HG02943 (cell line): ENCODE results near the gene LYSMD4.

Experiments used
- ATAC-seq: cut with Tn5 transposase; IDR thresholded peaks from one replicate; pipeline ENCODE4 v1.9.1; 2021; ENCODE audit warnings: mild to moderate bottlenecking, low read depth, moderate library complexity; ENCODE audit not compliant: unreplicated experiment

LYSMD4 gene

DNA sequence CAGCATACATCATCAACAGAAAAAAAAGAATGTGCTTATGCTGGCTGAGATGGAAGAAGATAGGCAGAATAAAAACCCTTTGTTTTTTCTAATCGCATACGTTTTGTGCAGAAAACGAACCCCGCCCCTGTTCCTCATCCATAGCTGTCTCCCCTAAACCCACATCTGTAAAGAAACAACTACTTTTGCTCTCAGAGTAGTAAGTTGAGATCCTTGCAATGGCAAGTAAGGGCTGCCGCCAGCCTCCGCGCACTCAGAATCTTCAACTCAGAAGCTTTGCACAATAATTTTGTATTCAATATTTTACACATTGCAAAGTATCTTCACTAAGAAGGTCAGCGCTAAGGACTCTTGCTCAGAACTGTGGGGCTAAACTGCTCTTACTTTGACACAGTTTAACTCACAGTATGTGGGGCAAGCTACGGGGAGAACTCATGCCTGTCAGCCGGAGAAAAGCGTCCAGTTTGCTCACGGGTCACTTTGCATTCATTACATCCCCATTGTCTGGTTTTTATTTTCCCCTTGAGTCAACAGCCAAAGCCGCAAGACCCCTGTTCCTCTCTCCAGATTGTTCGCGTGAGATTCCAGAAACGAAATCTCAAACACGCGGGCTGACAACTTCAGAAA lies 1.0 kb downstream of the LYSMD4 start:
- ATAC-seq: no peak

GRCh38 chr15:99731336-99732123 lies 1.7 kb downstream of the LYSMD4 start:
- no peak for ATAC-seq

GRCh38 chr15:99729920-99730319 lies 3.3 kb downstream of the LYSMD4 start:
- no peak for ATAC-seq

- no peak for ATAC-seq
These were observed 3.9 kb downstream of the LYSMD4 start for GRCh38 chr15:99729327-99729726.

GRCh38 chr15:99728916-99729315 lies 4.3 kb downstream of the LYSMD4 start:
- ATAC-seq: no peak

- no peak for ATAC-seq
These were observed 5.5 kb downstream of the LYSMD4 start for GRCh38 chr15:99727733-99728132.

- ATAC-seq: no peak
These were observed 5.9 kb downstream of the LYSMD4 start for GRCh38 chr15:99727330-99727729.

DNA sequence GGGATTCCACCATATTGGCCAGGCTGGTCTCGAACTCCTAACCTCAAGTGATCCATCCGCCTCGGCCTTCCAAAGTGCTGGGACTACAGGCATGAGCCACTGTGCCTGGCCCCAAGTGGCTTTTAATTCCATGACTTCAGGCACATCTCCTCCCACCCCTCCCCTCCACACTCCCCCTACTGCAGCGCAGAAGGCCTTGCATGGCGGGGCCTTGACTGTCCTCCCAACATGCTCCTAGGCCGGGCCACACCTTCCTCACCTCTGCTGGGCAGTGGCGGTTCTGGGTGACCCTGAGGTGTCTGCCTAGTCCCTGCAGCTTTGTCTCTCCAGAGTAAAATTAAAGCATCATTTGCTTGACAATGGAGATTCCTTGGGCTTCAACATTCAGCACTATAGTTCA lies 6.9 kb downstream of the LYSMD4 start:
- ATAC-seq: no peak

- ATAC-seq: no peak
These were observed 10.8 kb downstream of the LYSMD4 start for GRCh38 chr15:99722406-99722805.

DNA sequence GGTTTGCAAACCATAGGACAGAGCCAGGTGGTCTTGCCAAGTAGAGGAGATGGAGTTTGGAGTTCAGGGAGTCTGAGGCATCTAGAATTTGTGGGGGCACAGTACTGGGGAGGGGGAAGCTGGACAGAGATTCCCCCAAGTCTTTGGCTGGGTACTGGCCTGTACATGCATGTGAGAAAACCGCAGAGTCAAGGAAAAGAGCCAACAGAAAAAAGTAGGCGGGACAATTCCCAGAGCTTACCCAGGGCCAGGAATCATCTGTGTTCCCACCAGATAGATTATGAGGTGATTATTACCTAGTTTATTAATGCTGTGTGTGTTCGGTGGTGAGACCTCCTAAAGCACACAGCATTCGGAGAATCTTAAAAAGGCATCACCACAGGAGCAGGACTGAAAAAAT lies 11.3 kb downstream of the LYSMD4 start:
- no peak for ATAC-seq

- no peak for ATAC-seq
These were observed 12.0 kb downstream of the LYSMD4 start for GRCh38 chr15:99721104-99721778.

DNA sequence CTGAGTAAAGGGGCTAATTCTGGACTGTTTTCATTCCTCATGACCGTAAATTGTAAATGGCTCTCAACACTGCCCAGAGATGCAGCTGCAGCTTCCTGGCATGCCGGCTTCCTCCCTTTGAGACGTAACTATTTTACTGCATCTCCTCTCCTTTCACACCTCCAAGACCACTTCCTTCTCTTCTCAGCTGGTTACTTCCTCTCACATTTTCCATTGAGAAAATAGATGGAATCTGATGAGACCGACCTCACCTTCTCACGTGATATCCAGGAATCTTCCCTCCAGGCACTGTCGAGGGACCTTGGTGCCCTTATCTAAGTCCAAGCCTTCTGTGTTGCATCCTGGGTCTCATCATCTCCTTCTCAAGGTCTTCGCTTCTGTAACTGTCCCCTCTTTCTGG lies 12.7 kb downstream of the LYSMD4 start:
- no peak for ATAC-seq

- peak; percentile 75 for ATAC-seq
These were observed 14.1 kb downstream of the LYSMD4 start for GRCh38 chr15:99719096-99719541.

- ATAC-seq: no peak
These were observed 14.8 kb downstream of the LYSMD4 start for GRCh38 chr15:99718421-99718820.

DNA sequence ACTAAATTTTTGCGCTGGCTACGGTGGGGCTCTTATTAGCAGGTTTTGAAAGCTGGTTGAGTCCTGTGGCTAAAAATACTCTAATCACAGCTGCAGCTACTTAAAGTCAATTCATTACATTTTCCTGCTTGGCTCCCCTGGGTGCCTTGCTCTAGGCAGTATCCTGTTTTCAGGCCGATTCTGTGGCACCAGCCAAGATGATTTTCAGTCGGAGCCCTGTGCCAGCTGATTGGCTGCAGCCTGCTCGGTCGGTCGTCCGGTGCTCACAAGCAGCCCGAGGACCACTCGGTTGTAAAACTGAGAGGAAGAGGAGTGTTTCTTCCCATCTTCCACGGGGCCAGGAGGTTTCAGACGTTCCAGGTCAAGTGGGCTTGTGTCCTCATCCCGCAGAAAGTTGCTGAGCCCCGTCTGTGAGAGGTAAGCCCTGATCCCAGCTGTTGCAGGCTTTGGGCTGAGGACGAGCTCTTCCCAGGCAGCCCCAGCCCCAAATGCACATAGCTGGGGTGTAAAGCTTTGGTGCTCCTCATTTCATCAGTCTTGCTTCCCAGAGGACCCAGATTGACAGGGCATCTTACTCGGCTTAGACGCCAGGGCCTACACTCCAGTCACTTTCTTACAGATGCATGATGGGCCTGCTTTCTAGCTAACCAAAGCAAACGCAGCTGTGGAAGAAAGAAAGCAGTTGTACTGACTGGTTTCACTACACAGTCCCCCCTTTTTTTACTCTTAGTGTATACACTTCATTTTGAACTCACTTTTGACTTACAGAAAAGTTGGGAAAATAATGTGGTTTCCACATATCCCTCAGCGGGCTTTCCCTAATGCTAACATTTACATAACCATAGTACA lies 15.9 kb downstream of the LYSMD4 start:
- ATAC-seq: no peak

DNA sequence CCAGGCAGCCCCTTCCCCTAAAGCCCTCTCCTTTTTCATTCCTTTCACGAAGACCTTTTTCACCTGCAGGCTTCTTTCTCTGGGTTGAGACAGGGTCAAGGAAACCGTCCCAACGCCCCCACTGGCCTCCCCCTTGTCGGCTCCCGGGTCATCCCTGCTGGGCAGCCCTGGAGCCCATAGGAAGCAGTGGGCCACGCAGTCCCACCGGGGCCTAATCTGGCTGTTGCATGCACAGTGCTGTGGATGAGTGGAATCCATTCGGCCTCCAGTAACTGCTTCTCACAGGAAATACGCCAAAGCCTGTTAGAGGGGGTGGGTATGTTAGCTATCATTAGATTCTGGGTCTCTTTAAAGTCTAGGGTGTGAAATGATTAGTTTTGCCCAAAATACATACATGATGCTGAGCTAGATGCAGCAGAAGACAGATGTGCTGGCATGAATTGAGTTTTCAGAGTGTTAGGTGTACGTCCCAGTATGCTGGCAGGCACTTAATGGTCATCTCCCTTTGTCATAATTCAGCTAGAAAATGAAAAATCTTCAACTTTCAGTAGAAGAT lies 16.6 kb downstream of the LYSMD4 start:
- ATAC-seq: no peak

- ATAC-seq: no peak
These were observed 20.8 kb downstream of the LYSMD4 start for GRCh38 chr15:99712415-99712814.

- no peak for ATAC-seq
These were observed 21.6 kb downstream of the LYSMD4 start for GRCh38 chr15:99711625-99712024.

DNA sequence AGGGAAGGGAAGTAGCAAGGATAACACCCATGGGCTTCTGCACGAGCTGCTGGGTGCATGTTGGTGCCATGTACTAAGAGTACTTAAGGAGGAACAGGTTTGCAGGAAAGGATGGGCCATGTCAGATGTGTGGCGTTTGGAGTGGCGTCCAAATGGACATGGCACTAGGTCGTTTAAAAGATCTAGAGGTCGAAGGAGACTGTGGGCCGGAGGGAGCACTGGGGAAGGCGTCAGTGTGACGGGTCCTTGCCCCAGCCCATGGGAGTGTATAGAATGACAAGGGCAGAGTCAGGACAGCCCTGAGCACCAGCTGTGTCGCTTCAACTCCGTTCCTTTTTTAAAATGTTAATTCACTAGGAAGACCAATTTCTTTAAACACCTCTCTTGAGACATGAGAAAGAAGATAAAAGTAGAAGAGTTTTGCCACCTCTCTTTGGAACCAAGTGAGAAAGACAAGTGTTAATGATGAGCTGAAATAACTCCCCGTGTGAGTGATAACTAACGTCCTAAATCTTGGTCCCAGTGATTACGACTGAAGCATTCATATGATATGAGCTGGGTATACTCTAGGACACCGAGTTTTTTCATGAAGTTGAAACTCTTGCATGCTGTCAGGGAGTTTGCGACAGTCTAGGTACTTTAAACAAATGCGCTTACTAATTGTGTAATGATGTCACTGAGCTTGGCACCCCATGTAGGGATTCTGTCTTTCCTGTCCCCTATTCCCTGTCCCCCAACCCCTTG lies 23.8 kb downstream of the LYSMD4 start:
- no peak for ATAC-seq

DNA sequence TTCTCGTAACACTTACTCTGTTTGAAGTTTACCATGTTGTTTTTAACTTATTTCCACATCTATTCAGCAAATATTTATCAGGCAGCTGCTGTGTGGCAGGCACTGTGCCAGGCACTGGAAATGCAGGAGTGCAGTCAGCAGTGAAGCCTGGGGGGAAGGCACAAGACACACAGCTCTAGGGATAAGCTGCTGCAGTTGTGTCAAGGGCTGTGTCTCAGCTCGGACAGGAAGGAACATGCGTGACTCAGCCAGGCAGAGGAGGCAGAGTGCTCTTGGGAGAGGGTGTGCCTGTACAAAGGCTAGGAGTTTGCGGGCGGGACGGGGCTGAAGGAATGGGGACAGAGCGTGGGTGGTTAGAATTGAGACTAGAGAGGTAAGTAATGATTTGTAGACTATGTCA lies 24.7 kb downstream of the LYSMD4 start:
- ATAC-seq: no peak
